Loucy (cell line): ENCODE data around the gene SLC10A4.

Experiments used
- H2AFZ ChIP-seq: fragments of 200-600 bp; sonication (generic); 2 replicates; pipeline ENCODE4 v1.6.0; 2016; ENCODE audit warnings: antibody characterized with exemption, mild to moderate bottlenecking, low read length, moderate library complexity
- H3F3A ChIP-seq: fragments of 200-600 bp; 2 replicates; pipeline ENCODE4 v1.6.0; 2016; ENCODE audit warnings: antibody characterized with exemption, low read depth, mild to moderate bottlenecking
- H3K27me3 ChIP-seq: fragments of 200-600 bp; sonication (generic); 2 replicates; pipeline ENCODE4 v1.6.1; 2014; ENCODE audit warnings: low read length, mild to moderate bottlenecking; ENCODE audit not compliant: insufficient read depth, poor library complexity, severe bottlenecking
- H3K36me3 ChIP-seq: fragments of 200-600 bp; sonication (generic); 2 replicates; pipeline ENCODE4 v1.6.1; 2016; ENCODE audit warnings: low read length; ENCODE audit not compliant: insufficient read depth
- H3K4me1 ChIP-seq: fragments of 200-600 bp; sonication (generic); 2 replicates; pipeline ENCODE4 v1.5.1; 2014; ENCODE audit warnings: low read length, mild to moderate bottlenecking; ENCODE audit not compliant: insufficient read depth, poor library complexity, severe bottlenecking
- H3K4me2 ChIP-seq: fragments of 200-600 bp; sonication (generic); 2 replicates; pipeline ENCODE4 v1.6.0; 2014; ENCODE audit warnings: antibody characterized with exemption, low read length, low read depth, mild to moderate bottlenecking; ENCODE audit not compliant: poor library complexity, severe bottlenecking
- H3K4me3 ChIP-seq: fragments of 200-600 bp; sonication (generic); 2 replicates; pipeline ENCODE4 v1.5.1; 2014; ENCODE audit warnings: low read length, mild to moderate bottlenecking, mixed read lengths; ENCODE audit not compliant: poor library complexity, severe bottlenecking
- H3K79me2 ChIP-seq: fragments of 200-600 bp; sonication (generic); 2 replicates; pipeline ENCODE4 v1.6.1; 2014; ENCODE audit warnings: low read length; ENCODE audit not compliant: insufficient read depth
- H3K9ac ChIP-seq: fragments of 200-600 bp; sonication (generic); 2 replicates; pipeline ENCODE4 v1.6.0; 2014; ENCODE audit warnings: mild to moderate bottlenecking, low read depth, low read length, moderate library complexity; ENCODE audit not compliant: poor library complexity, severe bottlenecking
- H3K9me2 ChIP-seq: fragments of 200-600 bp; sonication (generic); replicated peaks from 2 replicates; pipeline ENCODE4 v1.6.1; 2016; ENCODE audit warnings: low read depth, low read length, mixed read lengths
- H3K9me3 ChIP-seq: fragments of 200-600 bp; sonication (generic); 2 replicates; pipeline ENCODE4 v1.6.1; 2014; ENCODE audit warnings: mild to moderate bottlenecking, antibody characterized with exemption, low read length, low read depth; ENCODE audit not compliant: insufficient read depth
- H4K20me1 ChIP-seq: fragments of 200-600 bp; sonication (generic); 2 replicates; pipeline ENCODE4 v1.6.0; 2014; ENCODE audit warnings: antibody characterized with exemption, low read length, mild to moderate bottlenecking; ENCODE audit not compliant: insufficient read depth, poor library complexity, severe bottlenecking
- CTCF ChIP-seq: fragments of 200-600 bp; sonication (generic); conservative IDR thresholded peaks from 2 replicates; pipeline ENCODE4 v1.5.1; 2014; ENCODE audit warnings: mild to moderate bottlenecking, antibody characterized with exemption, low read length
- EZH2phosphoT487 ChIP-seq: fragments of 200-600 bp; IDR thresholded peaks from 2 replicates; pipeline ENCODE4 v1.6.1; 2018; ENCODE audit warnings: antibody characterized with exemption, mild to moderate bottlenecking, moderate library complexity, borderline replicate concordance

The SLC10A4 gene

GRCh38 chr4:48526406-48526805 is 43.3 kb downstream of the SLC10A4 start:
- Histone ChIP-seq H3K9ac (no peak overlapping the region), H2AFZ (no peak overlapping the region), H3K9me2 (no peaks in the 10 kb centered on the region), H3K4me2 (no peak overlapping the region), H3K4me1 (no peaks in the 10 kb centered on the region), H3K27me3 (no peaks in the 10 kb centered on the region), H3K4me3 (no peak overlapping the region), H3K79me2 (no peaks in the 10 kb centered on the region), H3K36me3 (peaks cover 87% of the 10 kb centered on the region; the same call in 1 of the 2 replicates), H3K9me3 (no peaks in the 10 kb centered on the region), H3F3A (no peaks in the 10 kb centered on the region), H4K20me1 (no peaks in the 10 kb centered on the region)
- no peak for TF ChIP-seq CTCF
- TF ChIP-seq EZH2phosphoT487, result no peak

- H3K27me3 ChIP-seq, result no peaks in the 10 kb centered on the region
- H3K9me3 ChIP-seq, result no peaks in the 10 kb centered on the region
- no peaks in the 10 kb centered on the region for H3K4me1 ChIP-seq
- no peaks in the 10 kb centered on the region for H4K20me1 ChIP-seq
- H3K4me3 ChIP-seq, result no peak overlapping the region
- TF ChIP-seq EZH2phosphoT487, result no peak
- no peak for TF ChIP-seq CTCF
- H3K9ac ChIP-seq, result no peak overlapping the region
- peaks cover 47% of the 10 kb centered on the region for H3K36me3 ChIP-seq
- no peak overlapping the region for H2AFZ ChIP-seq
- no peaks in the 10 kb centered on the region for H3K79me2 ChIP-seq
- H3F3A ChIP-seq, result 0 out of 2 replicates have a peak, but pooled peaks cover 3% of the 10 kb centered on the region
- H3K4me2 ChIP-seq, result no peak overlapping the region
- H3K9me2 ChIP-seq, result no peaks in the 10 kb centered on the region
Measured at GRCh38 chr4:48538358-48538757, 55.2 kb downstream of the SLC10A4 start.
